Measurements from ENCODE around the gene ERAL1. TPM values are rescaled to one million over a fixed set of nuclear protein-coding genes. Genes with fewer than 3 reads are reported as not detected.
"Not testable (repeated sequence)": the region's sequence is repeated elsewhere in the genome, so short reads cannot be mapped to it uniquely, and the experiment has no call there.

Gene ERAL1
- polyA plus RNA-seq, 1 experiment = 84.1 TPM

DNA sequence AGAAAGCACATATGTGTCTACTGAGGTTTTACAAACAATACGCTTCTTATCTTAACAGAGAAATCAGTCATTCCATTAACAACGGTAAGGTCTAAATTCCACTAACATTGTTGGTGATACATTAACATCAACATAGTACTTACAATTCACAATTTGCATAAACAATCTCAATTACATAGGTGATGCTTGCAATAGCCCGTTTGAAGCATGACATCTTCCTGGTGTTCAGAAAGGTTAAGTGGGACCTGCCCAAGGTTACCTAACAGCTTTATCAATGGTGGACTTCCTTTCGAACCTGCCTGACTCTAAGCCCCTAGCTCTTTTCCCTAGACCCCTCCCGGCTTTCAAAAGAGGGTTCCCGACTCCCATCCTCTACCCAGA, 12.9 kb upstream of the ERAL1 start:
- no peaks in the 10 kb centered on the region for H3K36me3 ChIP-seq (ENCODE audit: control insufficient read depth, insufficient read depth, low read length)
- no peak for DNase-seq (ENCODE audit: low read depth)
- no peaks in the 10 kb centered on the region for H3K27me3 ChIP-seq (ENCODE audit: control insufficient read depth, insufficient read depth, low read length)
- TF ChIP-seq, protein P1, sequence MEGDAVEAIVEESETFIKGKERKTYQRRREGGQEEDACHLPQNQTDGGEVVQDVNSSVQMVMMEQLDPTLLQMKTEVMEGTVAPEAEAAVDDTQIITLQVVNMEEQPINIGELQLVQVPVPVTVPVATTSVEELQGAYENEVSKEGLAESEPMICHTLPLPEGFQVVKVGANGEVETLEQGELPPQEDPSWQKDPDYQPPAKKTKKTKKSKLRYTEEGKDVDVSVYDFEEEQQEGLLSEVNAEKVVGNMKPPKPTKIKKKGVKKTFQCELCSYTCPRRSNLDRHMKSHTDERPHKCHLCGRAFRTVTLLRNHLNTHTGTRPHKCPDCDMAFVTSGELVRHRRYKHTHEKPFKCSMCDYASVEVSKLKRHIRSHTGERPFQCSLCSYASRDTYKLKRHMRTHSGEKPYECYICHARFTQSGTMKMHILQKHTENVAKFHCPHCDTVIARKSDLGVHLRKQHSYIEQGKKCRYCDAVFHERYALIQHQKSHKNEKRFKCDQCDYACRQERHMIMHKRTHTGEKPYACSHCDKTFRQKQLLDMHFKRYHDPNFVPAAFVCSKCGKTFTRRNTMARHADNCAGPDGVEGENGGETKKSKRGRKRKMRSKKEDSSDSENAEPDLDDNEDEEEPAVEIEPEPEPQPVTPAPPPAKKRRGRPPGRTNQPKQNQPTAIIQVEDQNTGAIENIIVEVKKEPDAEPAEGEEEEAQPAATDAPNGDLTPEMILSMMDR (IDR thresholded peaks at IDR 0.05; ENCODE audit: insufficient read depth, low read depth, low read length) = no peak
- CTCF ChIA-PET = interaction anchor here (0.6 to 2.2 kb wide), 8 partner anchors 10 to 1465 kb away, joined by 3 to 13 read pairs (median 4); partner anchors contain the start of gene TLCD1
- POLR2A ChIA-PET = no interaction called here
- peak overlapping the region; percentile 93 for H3K4me3 ChIP-seq (ENCODE audit: low read depth, low read length)

DNA sequence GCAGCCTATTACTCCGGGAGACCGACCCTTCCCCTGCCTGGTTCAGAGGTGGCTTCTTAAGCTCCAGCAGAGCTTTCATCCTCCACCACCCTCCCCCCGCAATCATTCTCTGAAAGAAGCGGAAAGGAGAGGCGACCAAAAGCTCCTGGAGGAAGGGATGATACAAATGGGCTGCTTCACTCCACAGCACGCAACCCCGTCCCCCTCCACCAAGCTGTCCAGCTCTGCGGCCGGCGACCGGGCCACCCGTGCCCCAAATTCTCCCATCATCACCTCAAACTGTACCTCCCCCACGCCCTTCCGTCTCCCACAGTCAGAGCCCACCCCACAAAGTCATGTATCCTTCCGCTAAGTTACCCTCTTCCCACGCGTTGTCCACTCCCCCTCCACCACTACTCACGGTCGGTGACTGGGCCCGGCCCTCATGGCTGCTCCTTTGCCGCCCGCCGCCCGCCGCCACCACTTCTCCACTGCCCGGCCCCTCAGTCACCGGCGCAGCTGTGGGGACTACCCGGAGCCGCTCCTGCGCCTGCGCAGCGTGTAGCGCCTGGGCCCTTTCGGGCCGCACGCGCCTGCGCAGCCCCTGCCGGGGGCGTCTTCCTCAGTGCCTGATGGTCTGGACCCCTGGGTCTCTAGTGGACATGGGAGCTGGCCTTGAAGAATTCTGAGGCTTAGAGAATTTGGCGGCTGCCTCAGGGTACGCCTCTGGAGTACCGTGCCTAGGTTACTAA, 12.4 kb upstream of the ERAL1 start, which contains the start of gene FAM222B:
Gene FAM222B, minus strand, starts transcription at position 509 of the 731 bp plus-strand sequence. CDS start 76,123 bp downstream, outside the sequence.
- ChIA-PET CTCF (interaction anchor here (0.6 to 2.2 kb wide), 7 partner anchors 10 to 1466 kb away, joined by 3 to 13 read pairs (median 4); partner anchors contain the start of gene TLCD1), POLR2A (no interaction called here)
- H3K27me3 ChIP-seq (ENCODE audit: control insufficient read depth, insufficient read depth, low read length) = no peaks in the 10 kb centered on the region
- DNase-seq (ENCODE audit: low read depth) = no peak
- no peaks in the 10 kb centered on the region for H3K36me3 ChIP-seq (ENCODE audit: control insufficient read depth, insufficient read depth, low read length)
- H3K4me3 ChIP-seq (ENCODE audit: low read depth, low read length) = peak within 1 kb of the TSS; percentile 93
- TF ChIP-seq, protein P1 (IDR thresholded peaks at IDR 0.05; ENCODE audit: insufficient read depth, low read depth, low read length) = no peak

DNA sequence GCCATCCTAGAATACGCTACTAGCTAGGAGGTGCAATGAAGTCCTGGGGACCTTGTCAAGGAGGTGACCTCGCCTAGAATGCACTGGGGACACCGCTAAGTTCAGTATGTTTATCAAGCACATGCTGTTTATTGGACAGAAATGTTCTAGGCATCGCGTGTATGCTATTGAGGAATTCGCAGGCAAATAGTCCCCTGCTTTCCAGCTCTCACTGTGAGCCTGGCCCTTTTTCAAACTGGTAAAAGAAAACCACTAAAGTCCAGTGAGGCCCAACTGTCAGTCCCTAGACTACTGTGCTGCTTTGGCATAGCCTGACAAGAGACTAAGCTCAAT, 11.0 kb upstream of the ERAL1 start:
- Histone ChIP-seq H3K27me3 (ENCODE audit: control insufficient read depth, insufficient read depth, low read length) (no peaks in the 10 kb centered on the region), H3K36me3 (ENCODE audit: control insufficient read depth, insufficient read depth, low read length) (no peaks in the 10 kb centered on the region), H3K4me3 (ENCODE audit: low read depth, low read length) (no peak overlapping the region)
- no peak for DNase-seq (ENCODE audit: low read depth)
- TF ChIP-seq, protein P1 (IDR thresholded peaks at IDR 0.05; ENCODE audit: insufficient read depth, low read depth, low read length) = no peak
- ChIA-PET POLR2A (no interaction called here), CTCF (interaction anchor here (1.6 kb wide), 1 partner anchor 110 kb away, joined by 3 read pairs; no protein-coding TSS in a partner anchor)

DNA sequence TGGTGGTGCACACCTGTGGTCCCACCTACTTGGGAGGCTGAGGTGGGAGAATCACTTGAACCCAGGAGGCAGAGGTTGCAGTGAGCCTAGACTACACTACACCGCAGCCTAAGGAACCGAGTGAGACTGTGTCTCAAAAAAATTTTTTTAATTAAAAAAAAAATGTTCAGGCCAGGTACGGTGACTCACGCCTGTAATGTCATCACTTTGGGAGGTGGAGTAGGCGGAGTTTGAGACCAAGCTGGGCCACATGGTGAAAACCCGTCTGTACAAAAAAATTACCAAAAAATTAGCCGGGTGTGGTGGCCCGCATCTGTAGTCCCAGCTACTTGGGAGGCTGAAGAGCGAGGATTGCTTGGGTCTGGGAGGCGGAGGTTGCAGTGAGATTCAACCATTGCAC, 8.6 kb upstream of the ERAL1 start:
- TF ChIP-seq, protein P1 (IDR thresholded peaks at IDR 0.05; ENCODE audit: insufficient read depth, low read depth, low read length) = no peak
- DNase-seq (ENCODE audit: low read depth) = no peak
- no peaks in the 10 kb centered on the region for H3K27me3 ChIP-seq (ENCODE audit: control insufficient read depth, insufficient read depth, low read length)
- ChIA-PET CTCF (interaction anchor here (0.7 kb wide), 2 partner anchors 141 to 253 kb away, joined by 3 read pairs; no protein-coding TSS in a partner anchor), POLR2A (no interaction called here)
- no peak overlapping the region for H3K4me3 ChIP-seq (ENCODE audit: low read depth, low read length)
- no peaks in the 10 kb centered on the region for H3K36me3 ChIP-seq (ENCODE audit: control insufficient read depth, insufficient read depth, low read length)

- CTCF ChIA-PET = interaction anchor here (0.7 kb wide), 2 partner anchors 141 to 253 kb away, joined by 3 read pairs; no protein-coding TSS in a partner anchor
- H3K27me3 ChIP-seq (ENCODE audit: control insufficient read depth, insufficient read depth, low read length); POLR2A ChIA-PET; DNase-seq (ENCODE audit: low read depth); H3K4me3 ChIP-seq (ENCODE audit: low read depth, low read length); H3K36me3 ChIP-seq (ENCODE audit: control insufficient read depth, insufficient read depth, low read length): not testable (repeated sequence)
Observed at GRCh38 chr17:28846699-28847098, 8.1 kb upstream of the ERAL1 start.
